ENCODE measurements around the gene TMEM165.
A peak's percentile ranks its signal among the peaks of the same experiment; 100 is the strongest.

The TMEM165 gene

GRCh38 chr4:55369968-55370367, 25.8 kb upstream of the TMEM165 start:
- DNase-seq, result no peak

- DNase-seq, result no peak
Observed at GRCh38 chr4:55372259-55372658, 23.5 kb upstream of the TMEM165 start.

- DNase-seq, result no peak
Observed at GRCh38 chr4:55373461-55373860, 22.3 kb upstream of the TMEM165 start.

- DNase-seq, result no peak
Observed at GRCh38 chr4:55376698-55377097, 19.1 kb upstream of the TMEM165 start.

- DNase-seq, result no peak
Observed at GRCh38 chr4:55378617-55379467, 16.9 kb upstream of the TMEM165 start.

GRCh38 chr4:55380576-55380975, 15.2 kb upstream of the TMEM165 start:
- no peak for DNase-seq

- no peak for DNase-seq
Observed at GRCh38 chr4:55381502-55381901, 14.3 kb upstream of the TMEM165 start.

DNA sequence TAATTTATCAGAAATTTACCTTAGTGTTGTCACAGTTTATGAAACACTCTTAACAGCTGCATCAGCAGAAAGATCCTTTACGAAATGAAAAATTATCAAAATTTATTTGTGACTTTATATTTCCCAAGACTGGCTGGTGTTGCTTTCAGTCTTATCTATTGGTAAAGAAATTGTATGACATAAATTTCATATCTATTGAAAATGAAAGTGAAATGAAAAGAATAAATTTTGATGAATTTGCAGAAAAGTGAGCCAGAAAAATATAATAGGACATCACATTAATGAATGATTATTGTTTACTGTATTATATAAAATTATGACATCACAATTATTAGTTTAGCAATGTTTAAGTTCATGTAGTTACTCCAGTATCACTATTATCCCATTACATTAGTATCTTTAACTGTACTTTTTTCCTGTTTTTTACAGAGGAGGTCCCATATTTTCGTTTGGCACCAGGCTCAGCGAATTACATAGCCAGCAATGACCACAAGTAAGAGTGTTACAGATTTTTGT, 13.2 kb upstream of the TMEM165 start:
- DNase-seq, result no peak

- DNase-seq, result no peak
Observed at GRCh38 chr4:55385201-55385649, 10.5 kb upstream of the TMEM165 start.

GRCh38 chr4:55386073-55386472, 9.7 kb upstream of the TMEM165 start:
- no peak for DNase-seq

- no peak for DNase-seq
Observed at GRCh38 chr4:55386840-55387239, 8.9 kb upstream of the TMEM165 start.

DNA sequence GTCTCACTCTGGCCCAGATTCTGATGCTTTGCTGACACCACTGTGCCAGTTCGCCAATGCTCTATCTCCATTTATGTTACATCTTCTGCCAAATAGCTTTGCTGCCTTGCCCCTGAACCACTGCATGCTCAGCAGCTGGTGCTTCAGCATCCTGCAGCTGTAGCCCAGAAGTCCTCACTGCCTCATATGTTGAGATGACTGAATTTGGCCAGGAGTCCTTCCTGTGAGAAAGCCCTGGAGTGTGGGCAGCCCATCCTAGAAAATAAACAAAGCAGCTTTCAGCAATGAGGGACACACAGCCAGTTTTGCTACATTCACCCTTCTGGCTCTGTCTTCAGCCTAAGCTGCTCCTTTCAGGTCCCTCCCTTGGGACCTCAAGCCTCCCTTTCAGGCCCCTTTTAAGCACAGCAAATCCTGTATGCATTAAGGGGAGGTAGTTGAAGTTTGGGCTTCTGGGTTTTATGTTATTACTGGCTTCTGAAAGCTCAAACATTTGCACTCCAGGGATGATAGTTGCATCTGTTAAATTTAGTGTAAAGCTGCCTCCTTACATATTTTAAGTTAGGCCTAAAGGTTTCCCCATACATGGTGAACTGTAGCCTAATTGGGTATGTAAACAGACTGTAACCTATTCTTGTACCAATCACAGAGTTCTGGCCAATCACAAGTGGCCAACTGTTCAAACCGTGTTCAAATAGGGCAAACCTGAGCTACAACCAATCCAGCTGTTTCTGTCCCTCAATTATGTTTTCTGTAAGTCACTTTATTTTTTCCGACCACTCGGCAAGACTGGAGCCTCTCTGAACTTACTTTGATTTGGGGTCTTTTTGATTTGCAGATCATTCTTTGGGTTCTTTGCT, 2.1 kb upstream of the TMEM165 start:
- no peak for DNase-seq

GRCh38 chr4:55395218-55395528, 584 bp upstream of the TMEM165 start:
- DNase-seq, result no peak

DNA sequence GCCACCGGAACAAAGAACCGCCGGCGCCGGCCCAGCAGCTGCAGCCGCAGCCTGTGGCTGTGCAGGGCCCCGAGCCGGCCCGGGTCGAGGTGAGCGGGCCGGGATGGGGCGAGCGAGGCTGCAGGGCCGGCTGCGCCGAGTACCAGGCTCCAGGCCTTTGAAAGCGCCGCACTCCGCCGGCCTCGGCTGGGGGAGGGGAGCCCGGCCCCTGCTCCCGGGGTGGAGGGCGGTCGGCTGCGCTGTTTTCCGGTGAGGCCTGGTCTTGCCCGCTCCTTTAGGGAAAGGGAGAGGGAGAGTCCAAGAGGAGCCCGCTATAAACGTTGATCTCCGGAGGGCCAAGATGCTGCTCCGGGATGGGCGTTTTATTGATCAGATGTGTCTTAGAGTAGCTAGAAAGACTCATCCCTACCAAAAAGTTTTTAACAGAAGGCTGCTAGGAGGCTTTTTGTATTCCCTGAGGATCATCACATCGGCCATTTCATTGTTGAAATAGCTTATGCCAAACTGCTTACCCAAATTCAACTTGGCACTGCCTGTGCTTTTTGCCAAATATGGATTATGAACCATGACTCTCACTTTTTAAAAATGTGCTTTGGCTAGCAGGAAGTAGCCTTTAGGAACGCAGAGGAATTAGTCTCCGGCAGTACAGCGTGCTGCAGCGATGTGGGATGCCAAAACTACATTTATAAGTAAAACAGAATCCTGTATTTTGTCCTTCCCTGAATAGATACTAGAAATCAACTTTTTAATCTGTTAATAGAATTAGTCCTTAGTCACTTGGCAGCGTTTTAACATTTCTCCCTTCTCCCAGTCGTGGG, 760 bp downstream of the TMEM165 start:
- DNase-seq, result peak; percentile 1

DNA sequence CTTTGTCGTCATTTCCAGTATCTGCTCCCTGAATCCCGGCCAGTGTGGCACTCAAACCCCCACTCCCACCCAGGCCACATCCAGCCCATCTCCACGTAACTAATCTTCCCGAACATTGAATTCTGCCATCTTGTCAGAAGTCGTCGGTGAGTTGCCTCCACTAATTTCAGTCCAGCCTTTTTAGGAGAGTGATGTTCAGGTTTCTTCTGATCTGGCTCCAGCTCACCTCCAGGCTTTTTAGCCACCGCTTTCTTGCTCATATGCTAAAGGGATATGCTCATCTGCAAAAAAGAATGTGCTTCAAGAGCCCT, 1.3 kb downstream of the TMEM165 start:
- DNase-seq, result no peak

DNA sequence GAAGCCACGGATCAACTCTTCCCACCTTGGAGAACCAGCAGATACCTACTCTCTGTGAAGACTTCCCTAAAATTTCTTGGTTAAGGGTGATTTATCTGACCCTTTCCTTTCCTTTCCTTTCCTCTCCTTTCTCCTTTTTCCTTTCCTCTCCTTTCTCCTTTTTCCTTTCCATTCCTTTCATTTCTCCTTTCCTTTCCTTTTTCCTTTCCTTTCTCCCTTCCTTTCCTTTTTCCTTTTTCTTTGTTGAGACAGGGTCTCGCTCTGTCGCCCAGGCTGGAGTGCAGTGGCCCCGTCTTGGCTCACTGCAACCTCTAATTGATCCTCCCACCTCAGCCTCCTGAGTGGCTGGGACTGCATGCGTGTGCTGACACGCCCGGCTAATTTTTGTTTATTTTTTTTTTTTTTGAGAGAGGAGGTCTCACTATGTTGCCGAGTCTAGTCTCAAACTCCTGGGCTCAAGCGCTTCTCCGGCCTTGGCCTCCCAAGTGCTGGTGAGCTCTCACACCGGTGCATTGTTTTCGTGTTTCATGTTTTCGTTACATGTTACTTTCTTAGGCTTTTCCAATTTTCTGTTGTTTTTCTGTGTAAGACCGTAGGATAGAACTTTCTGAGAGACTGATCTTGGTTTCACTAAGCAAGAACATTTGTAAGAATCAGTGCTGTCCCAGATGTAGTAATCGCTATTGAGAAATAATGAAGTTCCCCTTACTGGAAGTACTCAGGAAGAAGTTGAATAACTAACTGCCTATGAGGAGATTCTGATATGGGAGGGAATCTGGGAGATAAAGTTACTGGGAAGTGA, 2.0 kb downstream of the TMEM165 start:
- no peak for DNase-seq

DNA sequence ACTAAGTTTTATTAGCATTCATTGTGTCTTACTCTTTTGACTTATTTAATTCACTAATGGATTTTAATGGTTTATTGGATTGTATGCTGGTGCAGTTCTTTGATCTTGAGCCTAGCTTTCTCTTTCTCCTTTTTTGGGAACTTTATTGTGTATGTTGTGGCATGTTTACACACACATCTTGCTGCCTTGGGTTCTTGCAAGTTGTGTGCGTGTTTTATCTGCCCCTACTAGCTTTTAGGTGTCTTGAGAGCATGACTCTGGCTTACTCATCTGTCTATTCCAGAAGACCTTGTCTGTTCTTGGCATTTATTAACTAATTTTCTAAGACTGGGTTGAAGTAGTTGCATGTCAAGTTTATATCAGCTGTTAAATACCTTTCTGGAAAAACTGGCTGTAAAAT, 2.7 kb downstream of the TMEM165 start:
- DNase-seq, result no peak

- DNase-seq, result no peak
Observed at GRCh38 chr4:55398966-55399365, 3.2 kb downstream of the TMEM165 start.

GRCh38 chr4:55399581-55399980, 3.8 kb downstream of the TMEM165 start:
- DNase-seq, result no peak

GRCh38 chr4:55405073-55405472, 9.3 kb downstream of the TMEM165 start:
- DNase-seq, result no peak

DNA sequence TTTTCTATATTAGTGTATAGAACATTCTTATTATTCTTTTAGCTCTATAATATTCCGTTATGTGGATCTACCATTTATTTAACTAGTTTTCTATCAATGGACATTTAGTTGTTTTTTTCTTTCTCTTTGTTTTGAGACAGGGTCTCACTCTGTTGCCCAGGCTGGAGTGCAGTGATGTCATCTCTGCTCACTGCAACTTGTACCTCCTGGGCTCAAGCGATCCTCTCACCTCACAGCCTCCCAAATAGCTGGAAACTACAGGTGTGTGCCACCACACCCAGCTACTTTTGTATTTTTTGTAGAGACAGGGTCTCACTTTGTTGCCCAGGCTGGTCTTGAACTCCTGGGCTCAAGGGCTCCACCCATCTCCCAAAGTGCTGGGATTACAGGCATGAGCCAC, 10.8 kb downstream of the TMEM165 start:
- DNase-seq, result no peak

DNA sequence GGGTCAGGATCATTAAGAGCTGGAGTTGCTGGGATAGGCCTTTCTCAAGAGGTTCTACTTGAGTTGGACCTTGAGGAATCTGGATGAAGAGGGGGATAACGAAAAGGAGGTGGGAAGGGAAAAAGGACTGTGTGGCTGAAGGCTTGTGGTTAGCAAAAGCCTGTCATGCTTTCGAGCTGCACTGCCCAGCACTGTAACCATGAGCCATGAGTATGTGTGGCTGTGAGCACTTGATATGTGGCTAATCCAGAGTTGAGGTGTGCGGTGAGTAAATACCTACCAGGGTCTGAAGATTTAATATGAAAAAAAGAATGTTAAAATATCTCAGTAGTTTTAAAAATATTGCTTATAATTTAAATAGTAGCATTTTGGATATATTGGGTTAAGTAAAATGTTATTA, 11.4 kb downstream of the TMEM165 start:
- DNase-seq, result no peak
